GM12874 (cell line): ENCODE measurements around the gene RAD9A.

Source experiments
- CTCF ChIP-seq: IDR thresholded peaks from 2 replicates; pipeline ENCODE4 v1.5.1; 2011; ENCODE audit warnings: low read depth, mild to moderate bottlenecking, control low read depth, low read length, moderate library complexity; ENCODE audit not compliant: insufficient read depth

Gene RAD9A

GRCh38 chr11:67423891-67424613, 32.3 kb downstream of the RAD9A start:
- TF ChIP-seq CTCF = no peak

GRCh38 chr11:67428052-67429001, 36.5 kb downstream of the RAD9A start, which contains the start of gene RPS6KB2:
Gene RPS6KB2, plus strand, starts transcription at chr11:67428494. Its CDS starts 52 bp downstream, at chr11:67428546.
- TF ChIP-seq CTCF = no peak

- no peak for TF ChIP-seq CTCF
Observed at GRCh38 chr11:67429038-67429668, 37.4 kb downstream of the RAD9A start.

GRCh38 chr11:67429722-67430121, 37.9 kb downstream of the RAD9A start:
- TF ChIP-seq CTCF = no peak

GRCh38 chr11:67431346-67432249, 39.8 kb downstream of the RAD9A start:
- TF ChIP-seq CTCF = no peak

GRCh38 chr11:67432655-67433349, 41.0 kb downstream of the RAD9A start:
- TF ChIP-seq CTCF = no peak
